Keratinocyte (primary cell): Measurements from ENCODE around the gene GRIK4. TPM values are rescaled to one million over a fixed set of nuclear protein-coding genes. Genes with fewer than 3 reads are reported as not detected.

Experiments used
- DNase-seq: peaks from one replicate; pipeline ENCODE4 v3.0.0-alpha.2; 2011; ENCODE audit warnings: low read depth, missing footprints, low spot score
- FAIRE-seq: peaks from 2 replicates; lab custom pipeline; 2011; peaks lifted over from hg19 to GRCh38; lab: Jason Lieb, UNC
- H2AFZ ChIP-seq: 2 replicates; pipeline ENCODE4 v1.6.0; 2012; ENCODE audit warnings: low read length, control low read depth, inconsistent platforms; ENCODE audit not compliant: control insufficient read depth
- H3K27ac ChIP-seq: 2 replicates; pipeline ENCODE4 v1.5.1; 2011; ENCODE audit warnings: low read length; ENCODE audit not compliant: control insufficient read depth, insufficient read depth
- H3K27me3 ChIP-seq: 3 replicates; pipeline ENCODE4 v1.6.0; 2011; ENCODE audit warnings: low read length; ENCODE audit not compliant: control insufficient read depth, insufficient read depth; ENCODE audit errors: extremely low read depth
- H3K36me3 ChIP-seq, 2 experiments: 2 replicates in 1 of 2; 3 replicates in 1 of 2; pipeline ENCODE4 v1.5.1; 2011; ENCODE audit warnings: low read length in 2 of 2, mild to moderate bottlenecking in 1 of 2; ENCODE audit not compliant: control insufficient read depth in 2 of 2, insufficient read depth in 2 of 2; ENCODE audit errors: extremely low read depth in 1 of 2
- H3K4me1 ChIP-seq: 3 replicates; pipeline ENCODE4 v1.5.1; 2011; ENCODE audit warnings: low read length; ENCODE audit not compliant: control insufficient read depth, insufficient read depth; ENCODE audit errors: extremely low read depth
- H3K4me2 ChIP-seq: 3 replicates; pipeline ENCODE4 v1.6.0; 2011; ENCODE audit warnings: low read depth, low read length; ENCODE audit not compliant: control insufficient read depth, insufficient read depth; ENCODE audit errors: extremely low read depth
- H3K4me3 ChIP-seq, 3 experiments: fragments of 200-600 bp in 1 of 3; sonication (generic) in 1 of 3; 2 replicates in 2 of 3; 3 replicates in 1 of 3; pipeline ENCODE4 v1.5.1; 2011 to 2016; ENCODE audit warnings: low read length in 3 of 3, mild to moderate bottlenecking in 3 of 3, control low read depth in 2 of 3, inconsistent platforms in 1 of 3, low read depth in 1 of 3, mixed read lengths in 1 of 3, mixed run types in 1 of 3, moderate library complexity in 1 of 3; ENCODE audit not compliant: control insufficient read depth in 2 of 3, insufficient read depth in 2 of 3; ENCODE audit errors: extremely low read depth in 1 of 3
- H3K79me2 ChIP-seq: 2 replicates; pipeline ENCODE4 v1.6.0; 2012; ENCODE audit warnings: low read length; ENCODE audit not compliant: control insufficient read depth, insufficient read depth
- H3K9ac ChIP-seq: 3 replicates; pipeline ENCODE4 v1.6.0; 2011; ENCODE audit warnings: low read length; ENCODE audit not compliant: control insufficient read depth, insufficient read depth; ENCODE audit errors: extremely low read depth
- H3K9me1 ChIP-seq: 3 replicates; pipeline ENCODE4 v1.6.0; 2011; ENCODE audit warnings: low read length; ENCODE audit not compliant: control insufficient read depth, insufficient read depth; ENCODE audit errors: extremely low read depth
- H3K9me3 ChIP-seq: 2 replicates; pipeline ENCODE4 v1.5.1; 2012; ENCODE audit warnings: low read depth, low read length; ENCODE audit not compliant: control insufficient read depth
- H4K20me1 ChIP-seq: 3 replicates; pipeline ENCODE4 v1.6.0; 2011; ENCODE audit warnings: low read length; ENCODE audit not compliant: control insufficient read depth, insufficient read depth; ENCODE audit errors: extremely low read depth
- EZH2 ChIP-seq: IDR thresholded peaks from one replicate; pipeline ENCODE4 v1.6.1; 2012; ENCODE audit warnings: inconsistent platforms, mild to moderate bottlenecking, low read length, moderate library complexity
- dilution Hi-C: fragments of 300-500 bp; cut with MboI; formaldehyde crosslinking; loops from one replicate; pipeline ENCODE4 v1.7.0; 2020; ENCODE audit warnings: low sequenced_read_pairs; ENCODE audit not compliant: extremely low pct_ligation_motif_present
- polyA plus RNA-seq, 5 experiments: library from polyadenylated mRNA; depleted of rRNA in 3 of 5; stranded (reverse) in 3 of 5; stranded (forward) in 1 of 5; unstranded in 1 of 5; fragments of >200 nt; gene quantifications; 1 replicate in 1 of 5; 2 replicates in 3 of 5; 3 replicates in 1 of 5; pipeline versions ENCODE4 v1.2.1 to v1.2.3, GENCODE V29; 2011 to 2012; ENCODE audit warnings: missing spikeins in 2 of 5, low read depth in 1 of 5, low replicate concordance in 1 of 5
- TF ChIP-seq, protein P1 (sequence below), 3 experiments: IDR thresholded peaks in 1 of 3; conservative IDR thresholded peaks in 1 of 3; optimal IDR thresholded peaks in 1 of 3; 2 replicates in 2 of 3; 3 replicates in 1 of 3; pipeline versions ENCODE3 to v1.5.1; 2011; ENCODE audit warnings: low read length in 3 of 3, mild to moderate bottlenecking in 3 of 3, moderate library complexity in 2 of 3, control low read depth in 1 of 3, inconsistent platforms in 1 of 3; ENCODE audit not compliant: insufficient read depth in 2 of 3; ENCODE audit errors: extremely low read depth in 1 of 3

Gene GRIK4
- polyA plus RNA-seq, 1 donor (not counting 4 experiments of a cell fraction or from before 2014, with no cell fraction given) = not detected

DNA sequence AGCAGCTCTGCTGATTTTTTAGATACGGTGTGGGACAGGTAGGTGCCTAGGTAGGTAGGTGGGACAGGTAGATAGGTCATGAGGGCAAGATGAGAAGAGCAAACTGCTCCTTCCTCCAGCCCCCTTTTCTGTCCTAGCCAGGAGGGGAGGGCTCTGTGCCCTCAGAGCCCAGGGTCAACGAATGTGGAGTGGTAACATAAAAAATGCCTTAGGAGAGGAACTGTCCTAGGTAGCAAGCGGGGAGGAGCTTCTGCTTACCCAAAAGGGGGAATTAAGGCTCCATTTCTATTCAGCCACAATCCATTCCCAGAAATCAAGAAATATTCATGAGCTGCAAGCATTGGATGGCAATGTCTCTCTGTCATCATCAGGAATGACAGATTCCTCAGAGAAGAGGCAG is 234.8 kb downstream of the GRIK4 start:
- dilution Hi-C loops = no loop called here
- H3K9ac ChIP-seq = no peak overlapping the region
- TF ChIP-seq EZH2 = no peak
- TF ChIP-seq, protein P1, sequence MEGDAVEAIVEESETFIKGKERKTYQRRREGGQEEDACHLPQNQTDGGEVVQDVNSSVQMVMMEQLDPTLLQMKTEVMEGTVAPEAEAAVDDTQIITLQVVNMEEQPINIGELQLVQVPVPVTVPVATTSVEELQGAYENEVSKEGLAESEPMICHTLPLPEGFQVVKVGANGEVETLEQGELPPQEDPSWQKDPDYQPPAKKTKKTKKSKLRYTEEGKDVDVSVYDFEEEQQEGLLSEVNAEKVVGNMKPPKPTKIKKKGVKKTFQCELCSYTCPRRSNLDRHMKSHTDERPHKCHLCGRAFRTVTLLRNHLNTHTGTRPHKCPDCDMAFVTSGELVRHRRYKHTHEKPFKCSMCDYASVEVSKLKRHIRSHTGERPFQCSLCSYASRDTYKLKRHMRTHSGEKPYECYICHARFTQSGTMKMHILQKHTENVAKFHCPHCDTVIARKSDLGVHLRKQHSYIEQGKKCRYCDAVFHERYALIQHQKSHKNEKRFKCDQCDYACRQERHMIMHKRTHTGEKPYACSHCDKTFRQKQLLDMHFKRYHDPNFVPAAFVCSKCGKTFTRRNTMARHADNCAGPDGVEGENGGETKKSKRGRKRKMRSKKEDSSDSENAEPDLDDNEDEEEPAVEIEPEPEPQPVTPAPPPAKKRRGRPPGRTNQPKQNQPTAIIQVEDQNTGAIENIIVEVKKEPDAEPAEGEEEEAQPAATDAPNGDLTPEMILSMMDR (optimal IDR thresholded peaks at IDR 0.05 in 1 of 3, IDR thresholded peaks at IDR 0.05 in 1 of 3, conservative IDR thresholded peaks at IDR 0.05 in 1 of 3; ENCODE audit: extremely low read depth in 1 of 3, insufficient read depth in 2 of 3, low read length in 3 of 3) = no peak
- H3K27me3 ChIP-seq = peaks cover 11% of the 10 kb centered on the region
- H3K9me1 ChIP-seq = no peaks in the 10 kb centered on the region
- no peaks in the 10 kb centered on the region for H3K79me2 ChIP-seq
- no peak overlapping the region for H3K4me3 ChIP-seq
- H3K36me3 ChIP-seq = no peaks in the 10 kb centered on the region
- no peaks in the 10 kb centered on the region for H3K9me3 ChIP-seq
- DNase-seq (no peak), FAIRE-seq (no peak)
- H3K27ac ChIP-seq = no peak overlapping the region
- H4K20me1 ChIP-seq = no peaks in the 10 kb centered on the region
- H2AFZ ChIP-seq = no peak overlapping the region
- H3K4me1 ChIP-seq = peaks cover 25% of the 10 kb centered on the region
- H3K4me2 ChIP-seq = no peak overlapping the region

DNA sequence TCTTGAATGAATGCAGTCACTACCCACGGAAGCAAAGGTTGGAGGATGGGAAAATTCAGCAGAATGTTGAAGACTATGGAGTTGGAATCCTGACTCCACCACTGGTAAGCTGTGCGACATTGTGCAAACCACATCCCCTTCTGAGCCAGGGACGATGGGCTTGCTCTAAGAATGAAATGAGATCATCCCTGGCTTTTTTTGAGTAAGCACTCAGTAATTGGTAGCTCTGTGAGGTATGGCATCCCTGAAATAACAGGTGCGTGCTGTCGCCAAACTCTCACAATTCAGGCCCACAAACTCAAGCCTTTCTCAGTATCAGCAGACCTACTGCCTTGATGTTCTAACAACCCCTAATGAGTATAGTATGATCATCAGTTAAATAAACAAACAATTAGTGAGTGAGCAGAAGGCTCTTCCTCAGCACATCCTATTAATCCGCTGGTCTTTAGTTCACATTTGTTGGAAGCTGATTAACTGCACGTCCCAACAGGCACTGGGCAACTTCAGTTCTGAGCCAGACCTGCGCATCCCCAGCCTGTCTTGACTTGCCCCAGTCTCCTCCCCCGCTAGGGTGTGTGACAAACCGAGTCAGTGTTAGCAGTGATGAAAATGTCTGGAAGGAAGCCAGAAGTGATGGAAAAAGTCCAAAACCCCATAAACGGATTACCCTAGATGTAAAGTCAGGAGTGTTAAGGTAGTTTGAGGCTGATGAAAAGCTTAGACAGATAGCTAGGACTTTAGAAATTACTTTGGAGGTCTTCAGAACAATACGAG is 235.5 kb downstream of the GRIK4 start:
- H3K4me3 ChIP-seq = no peak overlapping the region
- no peaks in the 10 kb centered on the region for H3K79me2 ChIP-seq
- DNase-seq (peak; percentile 76), FAIRE-seq (peak; percentile 97)
- dilution Hi-C loops = no loop called here
- TF ChIP-seq, protein P1 (optimal IDR thresholded peaks at IDR 0.05 in 1 of 3, IDR thresholded peaks at IDR 0.05 in 1 of 3, conservative IDR thresholded peaks at IDR 0.05 in 1 of 3; ENCODE audit: extremely low read depth in 1 of 3, insufficient read depth in 2 of 3, low read length in 3 of 3) = no peak
- no peak for TF ChIP-seq EZH2
- no peaks in the 10 kb centered on the region for H3K36me3 ChIP-seq
- H2AFZ ChIP-seq = no peak overlapping the region
- H3K4me2 ChIP-seq = peak overlapping the region; percentile 45
- no peaks in the 10 kb centered on the region for H4K20me1 ChIP-seq
- peaks cover 16% of the 10 kb centered on the region for H3K27me3 ChIP-seq
- no peaks in the 10 kb centered on the region for H3K9me3 ChIP-seq
- no peak overlapping the region for H3K9ac ChIP-seq
- H3K4me1 ChIP-seq = peaks cover 25% of the 10 kb centered on the region
- no peaks in the 10 kb centered on the region for H3K9me1 ChIP-seq
- H3K27ac ChIP-seq = no peak overlapping the region
